CD4-positive, alpha-beta T cell treated with Interleukin-6 for 4 hours (primary cell): Measurements from ENCODE around the gene MSH3.

Source experiments
- DNase-seq: peaks from one replicate; pipeline ENCODE4 v3.0.0-alpha.2; 2020; ENCODE audit warnings: mixed read lengths

MSH3 gene

DNA sequence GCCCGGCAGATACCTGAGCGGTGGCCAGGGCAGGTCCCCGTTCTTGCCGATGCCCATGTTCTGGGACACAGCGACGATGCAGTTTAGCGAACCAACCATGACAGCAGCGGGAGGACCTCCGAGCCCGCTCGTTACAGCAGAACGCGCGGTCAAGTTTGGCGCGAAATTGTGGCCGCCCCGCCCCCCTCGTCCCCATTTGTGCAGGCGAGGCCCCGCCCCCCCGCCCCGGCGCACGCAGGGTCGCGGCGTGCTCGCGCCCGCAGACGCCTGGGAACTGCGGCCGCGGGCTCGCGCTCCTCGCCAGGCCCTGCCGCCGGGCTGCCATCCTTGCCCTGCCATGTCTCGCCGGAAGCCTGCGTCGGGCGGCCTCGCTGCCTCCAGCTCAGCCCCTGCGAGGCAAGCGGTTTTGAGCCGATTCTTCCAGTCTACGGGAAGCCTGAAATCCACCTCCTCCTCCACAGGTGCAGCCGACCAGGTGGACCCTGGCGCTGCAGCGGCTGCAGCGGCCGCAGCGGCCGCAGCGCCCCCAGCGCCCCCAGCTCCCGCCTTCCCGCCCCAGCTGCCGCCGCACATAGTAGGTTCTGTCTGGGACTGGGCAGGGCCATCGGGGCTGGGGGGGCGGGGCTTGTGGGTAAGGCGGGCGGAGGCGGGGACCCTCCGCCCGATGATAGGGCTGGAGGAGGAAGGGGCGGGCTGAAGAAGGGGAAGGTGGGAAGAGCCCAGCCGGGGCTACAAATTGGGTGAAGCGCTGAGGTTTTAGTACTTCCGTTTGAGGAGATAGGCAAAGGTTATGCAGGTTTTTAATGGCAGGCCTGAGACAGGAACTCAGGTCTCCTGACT, at the start of gene MSH3, which contains the start of gene DHFR:
Gene MSH3 (plus strand): TSS at position 262 of the 840 bp plus-strand sequence. CDS start 76 bp downstream, at position 338.
Gene DHFR (minus strand): TSS at position 593 of the 840 bp plus-strand sequence. CDS start 494 bp downstream, at position 99.
- peak; percentile 93 for DNase-seq

DNA sequence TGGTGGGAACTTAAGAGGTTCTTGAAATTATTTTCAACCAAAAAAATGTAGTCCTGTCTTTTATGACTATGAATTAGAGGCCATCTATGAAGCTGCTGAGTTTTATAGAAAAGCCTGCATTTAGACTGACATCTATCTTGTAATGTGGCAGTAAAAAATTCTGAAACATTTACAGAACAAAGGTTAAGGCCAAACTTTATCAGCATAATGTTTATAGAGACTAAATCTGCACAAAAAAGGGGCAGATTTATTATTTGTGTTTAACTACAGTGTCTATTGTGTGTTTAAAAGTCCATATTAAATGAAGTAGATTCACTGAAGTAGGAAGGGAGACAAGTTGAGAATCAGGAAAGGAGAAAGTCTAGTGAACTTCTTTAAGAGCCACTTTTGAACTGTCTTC, 47.1 kb upstream of the MSH3 start:
- DNase-seq = no peak

DNA sequence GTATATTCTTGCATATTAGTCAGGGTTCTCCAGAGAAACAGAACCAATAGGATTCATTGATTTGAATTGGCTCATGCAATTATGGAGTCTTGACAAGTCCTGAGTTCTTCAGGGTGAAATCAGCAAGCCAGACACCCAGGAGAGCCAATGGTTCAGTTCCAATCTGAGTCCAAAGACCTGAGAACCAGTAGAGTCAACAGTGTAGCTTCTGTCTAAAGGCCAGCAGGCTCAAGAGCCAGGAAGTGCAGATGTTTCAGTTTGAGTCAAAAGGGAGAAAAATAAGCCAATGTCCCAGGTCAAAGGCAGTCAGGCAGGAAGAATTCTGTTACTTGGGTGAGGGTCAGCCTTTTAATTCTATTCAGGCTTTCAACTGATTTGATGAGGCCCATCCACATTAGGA, 46.6 kb upstream of the MSH3 start:
- DNase-seq = no peak

DNA sequence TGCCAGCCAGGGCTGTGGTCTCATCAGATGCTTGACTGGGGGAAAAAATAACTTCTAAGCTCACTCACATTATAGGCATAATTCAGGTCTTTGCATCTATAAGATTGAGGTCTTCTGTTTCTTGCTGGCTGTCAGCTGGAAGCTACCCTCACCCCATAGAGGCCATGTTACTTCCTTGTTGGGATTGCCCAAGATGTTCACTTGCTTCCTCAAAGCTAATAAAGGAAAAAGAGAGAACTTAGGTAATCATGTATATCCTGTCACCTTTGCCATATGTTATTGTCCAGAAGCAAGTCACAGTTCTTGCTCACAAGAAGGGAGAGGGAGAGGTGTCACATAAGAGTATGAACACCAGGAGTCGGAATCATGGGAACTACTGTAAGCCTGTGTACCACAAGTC, 45.7 kb upstream of the MSH3 start:
- no peak for DNase-seq

DNA sequence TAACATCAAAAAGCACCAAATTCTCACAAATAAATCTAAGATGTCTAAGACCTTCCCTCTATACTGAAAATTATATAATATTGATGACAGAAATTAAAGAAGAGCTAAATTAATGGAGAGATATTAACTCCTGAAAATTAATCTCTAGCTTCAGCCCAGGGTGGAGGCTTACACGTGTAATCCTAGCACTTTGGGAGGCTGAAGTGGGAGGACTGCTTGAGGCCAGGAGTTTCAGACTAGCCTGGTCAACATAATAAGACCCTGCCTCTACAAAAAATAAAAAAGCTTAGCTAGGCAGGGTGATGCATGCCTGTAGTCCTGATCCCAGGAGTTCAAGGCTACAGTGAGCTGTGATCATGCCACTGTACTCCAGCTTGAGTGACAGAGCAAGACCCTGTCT, 44.8 kb upstream of the MSH3 start:
- no peak for DNase-seq

DNA sequence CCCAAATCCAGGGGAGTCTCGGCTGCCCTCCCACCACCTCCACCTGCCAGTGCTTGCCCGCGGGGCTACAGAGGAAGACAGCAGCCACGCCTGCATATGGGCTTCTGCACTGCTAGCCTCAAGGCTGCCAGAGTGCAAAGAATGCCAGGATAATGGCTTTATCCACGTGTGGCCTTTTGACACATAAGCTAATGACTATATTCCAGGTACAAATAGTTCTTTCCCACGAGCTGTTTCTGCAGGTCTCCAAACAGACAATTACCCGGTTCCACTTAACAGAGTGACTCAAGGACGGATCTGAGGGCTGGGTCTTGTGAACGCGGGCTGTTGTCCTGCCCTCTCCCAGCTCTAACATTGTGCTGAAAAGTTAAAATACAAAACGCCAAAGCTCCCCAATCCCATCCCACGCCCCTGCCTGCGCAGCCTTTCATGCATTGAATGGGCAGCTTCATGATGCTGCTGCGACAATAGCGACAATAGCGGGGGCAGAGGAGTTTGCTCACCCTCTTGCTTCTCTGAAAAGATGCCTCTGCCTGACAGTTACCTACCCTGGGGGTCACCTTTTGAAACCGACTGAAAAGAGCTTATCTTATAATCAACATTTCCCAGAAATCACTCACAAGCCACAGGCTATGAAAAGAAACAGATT, 39.1 kb upstream of the MSH3 start:
- DNase-seq = no peak

DNA sequence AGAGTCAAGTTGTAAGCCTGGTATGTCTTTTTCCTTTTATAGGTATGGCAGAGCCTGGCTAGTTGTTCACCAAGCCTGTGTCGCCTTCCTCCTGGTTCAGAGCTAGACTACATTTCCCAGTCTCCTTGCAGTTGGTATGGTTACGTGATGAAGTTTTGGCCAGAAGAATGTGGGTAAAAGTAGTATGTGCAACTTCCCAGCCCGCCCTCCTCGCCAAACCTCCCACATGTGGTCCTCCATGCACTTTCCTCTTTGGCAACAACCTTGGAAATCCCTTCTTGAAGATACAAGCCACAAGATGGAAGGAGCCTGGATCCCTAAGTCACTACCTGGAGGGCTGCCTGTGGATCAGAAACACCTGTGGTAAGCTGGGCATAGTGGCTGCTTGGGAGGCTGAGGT, 36.0 kb upstream of the MSH3 start:
- DNase-seq = no peak

DNA sequence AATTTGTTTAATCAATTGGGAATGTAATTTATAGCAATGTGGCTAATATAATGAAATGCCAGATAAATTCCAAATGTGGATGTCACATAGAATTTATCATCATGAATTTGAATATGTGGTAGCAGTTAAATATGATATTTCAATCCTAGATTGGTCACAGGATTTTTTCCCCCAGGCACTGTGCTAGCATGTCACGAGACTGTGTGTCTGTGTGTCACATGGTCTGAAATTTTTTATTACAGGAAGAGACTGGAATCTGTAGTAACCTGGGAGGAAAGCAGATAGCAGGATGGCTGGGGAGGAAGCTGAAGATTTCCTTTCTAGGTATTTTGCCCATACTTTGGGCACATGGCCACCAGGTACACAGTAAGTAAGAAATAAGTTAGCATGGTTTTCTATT, 35.4 kb upstream of the MSH3 start:
- no peak for DNase-seq

DNA sequence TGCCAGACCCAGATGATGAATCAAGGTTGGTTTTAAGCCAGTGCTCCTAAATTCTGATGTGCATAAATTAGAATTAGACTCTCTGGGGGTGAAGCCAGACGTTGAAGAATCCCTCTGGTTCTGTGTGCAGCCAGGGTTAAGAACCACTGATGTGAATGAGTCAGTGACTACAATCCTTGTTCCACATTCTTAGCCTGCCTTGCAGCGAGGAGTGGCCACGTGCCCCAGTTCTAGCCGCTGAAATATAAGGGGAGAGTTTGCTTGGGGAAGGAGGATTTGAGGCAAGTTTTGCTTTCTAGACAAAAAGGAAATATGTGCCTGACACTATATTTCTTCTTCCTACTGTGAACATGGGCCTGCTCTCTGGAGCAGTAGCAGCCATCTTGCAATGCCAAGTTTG, 34.2 kb upstream of the MSH3 start:
- DNase-seq = no peak

DNA sequence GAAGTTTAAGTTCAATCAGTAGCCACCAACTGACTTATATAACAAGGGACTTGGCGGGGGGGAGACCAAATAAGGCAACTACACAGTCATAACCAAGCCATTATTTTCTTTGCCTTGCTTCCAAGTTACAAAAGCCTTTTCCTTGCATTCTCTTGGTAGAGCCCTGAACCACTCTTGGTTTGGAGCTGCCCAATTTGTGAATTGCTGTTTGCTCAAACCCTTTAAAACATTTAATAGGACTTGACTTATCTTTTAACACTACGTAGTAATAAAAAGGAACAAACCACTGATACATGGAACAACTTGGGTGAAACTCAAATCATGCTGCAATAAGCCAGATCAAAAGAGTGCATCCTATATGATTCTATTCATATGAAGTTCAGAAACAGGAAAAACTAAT, 31.7 kb upstream of the MSH3 start:
- no peak for DNase-seq

DNA sequence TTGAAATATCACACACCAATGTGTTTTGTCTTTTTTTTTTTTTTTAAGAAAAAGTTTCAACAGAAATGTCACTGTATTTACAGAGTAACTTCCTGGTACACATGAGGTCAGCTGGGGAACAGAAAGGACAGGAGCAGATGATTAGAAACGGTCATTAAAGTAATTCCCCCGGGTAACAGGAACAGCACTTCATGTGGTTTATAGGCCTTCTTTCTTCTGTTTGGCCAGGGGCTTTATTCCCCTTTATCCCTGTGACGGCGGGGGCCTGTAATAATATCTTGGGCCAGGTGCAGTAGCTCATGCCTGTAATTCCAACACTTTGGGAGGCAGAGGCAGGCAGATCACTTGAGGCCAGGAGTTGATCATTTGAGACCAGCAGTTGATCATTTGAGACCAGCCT, 30.5 kb upstream of the MSH3 start:
- DNase-seq = no peak

DNA sequence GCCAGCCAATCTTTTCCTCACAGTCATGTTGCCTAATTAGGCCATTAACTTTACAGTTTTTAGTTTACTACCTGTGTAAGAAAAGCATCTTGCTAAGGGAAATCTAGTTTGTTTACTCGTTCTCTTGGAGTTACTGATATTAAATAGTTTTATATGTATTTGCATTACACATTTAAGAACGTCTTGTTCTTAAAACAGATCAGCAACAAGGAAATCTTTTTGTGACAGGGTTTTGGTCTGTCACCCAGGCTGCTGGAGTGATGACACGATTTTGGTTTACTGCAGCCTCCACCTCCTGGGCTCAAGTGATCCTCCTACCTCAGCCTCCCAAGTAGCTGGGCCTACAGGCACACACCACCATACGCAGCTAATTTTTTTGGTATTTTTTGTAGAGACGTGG, 29.2 kb upstream of the MSH3 start:
- DNase-seq = no peak

DNA sequence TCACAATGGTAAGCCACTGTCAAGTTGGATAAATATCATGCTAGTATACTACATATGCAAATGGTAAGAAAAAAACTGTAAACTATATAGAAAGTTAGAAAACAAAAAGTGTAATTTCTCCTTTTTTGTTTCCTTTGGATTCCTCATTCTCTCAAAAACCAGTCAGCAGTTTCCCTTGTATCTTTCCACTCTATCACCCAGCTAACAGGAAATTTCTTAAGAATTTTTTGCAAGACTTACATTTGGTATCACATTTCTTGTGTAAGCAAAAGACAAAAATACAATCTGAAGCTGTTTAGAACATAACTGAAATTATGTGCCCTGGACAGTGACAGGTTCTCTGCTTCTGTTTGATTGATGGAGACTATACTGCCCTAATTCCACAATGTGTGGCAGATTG, 25.2 kb upstream of the MSH3 start:
- DNase-seq = no peak

DNA sequence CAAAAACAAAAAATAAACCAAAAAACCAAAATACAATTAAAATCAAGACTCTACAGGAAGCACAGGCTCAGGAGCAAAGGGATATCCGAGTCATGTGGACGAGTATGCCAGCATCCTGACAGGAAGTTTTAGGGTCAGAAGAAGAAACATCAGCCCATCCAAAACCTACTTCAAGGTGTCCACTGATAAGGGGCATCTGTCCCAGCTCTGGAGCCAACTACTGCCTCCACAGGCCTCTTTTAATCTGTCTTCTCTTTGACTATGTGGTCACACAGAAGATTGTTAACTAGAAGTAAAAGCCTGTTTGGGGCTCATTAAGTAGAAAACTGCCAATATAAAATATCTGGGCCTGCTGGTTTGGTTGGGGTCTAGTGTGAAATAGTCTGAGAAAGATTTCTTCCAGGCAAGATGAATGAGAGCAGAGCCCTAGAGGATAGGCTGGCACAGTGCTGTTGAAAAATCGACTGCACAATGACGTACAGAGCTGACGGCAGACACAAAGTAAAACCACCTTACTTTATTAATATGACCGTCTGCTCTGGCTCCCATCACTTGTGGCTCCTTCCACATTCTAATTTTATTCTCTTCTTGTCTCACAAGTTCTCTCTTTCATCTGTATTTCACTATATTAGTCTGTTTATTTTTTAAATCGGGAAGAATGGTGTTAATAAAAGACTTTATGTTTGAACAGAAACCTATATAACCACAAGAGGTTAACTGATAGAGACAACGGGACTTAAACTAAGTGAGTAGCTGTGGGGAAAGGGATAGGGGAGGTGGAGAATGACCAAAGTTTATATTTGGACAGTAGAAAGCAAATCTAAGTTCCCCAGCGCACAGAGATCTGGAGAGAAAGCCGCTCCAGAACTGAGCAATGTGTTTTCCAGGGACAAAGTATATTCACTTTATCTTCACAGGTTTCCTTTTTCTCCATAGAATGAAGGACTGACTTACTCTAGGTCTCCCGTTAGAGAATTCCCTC, 22.9 kb upstream of the MSH3 start:
- no peak for DNase-seq

DNA sequence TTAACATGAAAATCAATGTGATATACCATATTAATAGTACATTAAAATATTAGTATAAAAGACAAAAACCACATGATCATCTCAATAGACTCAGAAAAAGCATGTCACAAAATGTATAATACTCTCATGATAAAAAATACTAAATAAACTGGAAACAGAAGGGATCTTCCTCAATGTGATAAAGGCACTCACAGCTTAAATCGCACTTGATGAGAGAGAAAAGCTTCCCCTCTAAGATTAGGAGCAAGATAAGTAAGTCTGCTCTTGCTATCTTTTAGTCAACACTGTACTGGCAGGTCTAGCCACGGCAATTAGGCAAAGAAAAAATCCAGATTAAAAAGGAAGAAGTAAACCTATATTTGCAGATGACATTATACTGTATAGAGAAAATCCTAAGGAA, 21.8 kb upstream of the MSH3 start:
- DNase-seq = no peak

DNA sequence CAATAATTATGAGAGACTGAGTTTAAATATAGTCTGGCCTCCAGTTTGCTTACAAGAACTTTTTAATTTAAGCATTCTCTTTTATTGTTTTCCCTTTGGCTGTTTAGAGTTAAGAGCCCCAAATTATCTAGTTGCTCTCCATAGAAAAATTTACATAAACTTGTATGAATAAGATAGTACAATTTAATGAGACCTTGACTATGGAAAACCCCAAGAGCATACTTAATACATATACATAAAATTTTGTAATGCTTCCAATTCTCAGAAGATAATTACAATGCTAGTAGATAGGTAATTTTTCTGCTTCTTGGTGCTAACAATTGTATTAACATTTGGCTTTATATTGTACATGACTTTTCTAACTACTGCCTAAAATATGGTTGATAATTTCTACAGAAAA, 20.3 kb upstream of the MSH3 start:
- DNase-seq = no peak

DNA sequence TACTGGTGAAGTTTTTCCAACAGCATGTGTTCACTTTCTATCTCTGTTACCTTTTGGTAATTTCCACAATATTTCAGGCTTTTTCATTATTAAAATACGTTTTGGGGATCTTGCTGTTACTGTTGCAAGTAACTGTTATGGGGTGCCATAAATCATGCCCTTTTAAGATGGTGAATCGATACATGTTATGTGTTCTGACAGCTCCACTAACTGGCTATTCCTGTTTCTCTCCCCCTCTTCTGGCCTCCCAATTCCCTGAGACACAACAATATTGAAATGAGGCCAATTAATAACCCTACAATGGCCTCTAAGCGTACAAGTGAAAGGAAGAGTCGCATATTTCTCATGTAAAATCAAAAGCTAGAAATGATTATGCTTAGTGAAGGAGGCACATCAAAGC, 13.1 kb upstream of the MSH3 start:
- DNase-seq = no peak

DNA sequence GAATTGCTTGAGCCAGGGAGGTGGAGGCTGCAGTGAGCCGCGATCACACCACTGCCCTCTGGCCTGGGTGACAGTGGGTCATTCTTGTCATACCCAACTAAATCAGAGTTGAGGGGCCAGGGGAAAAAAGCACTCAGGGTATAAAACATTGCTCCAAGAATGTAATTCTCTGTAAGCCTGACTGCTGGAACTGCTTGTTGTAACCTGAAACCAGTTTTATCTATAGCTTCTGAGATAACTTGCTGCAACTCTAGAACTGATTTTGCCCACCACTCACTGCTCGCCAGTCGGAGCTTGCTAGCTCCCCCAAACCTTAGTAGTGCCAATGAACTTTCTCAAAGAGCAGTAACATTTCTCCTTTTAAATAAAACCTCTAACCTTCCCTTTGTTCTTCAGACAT, 9.6 kb upstream of the MSH3 start:
- DNase-seq = no peak

DNA sequence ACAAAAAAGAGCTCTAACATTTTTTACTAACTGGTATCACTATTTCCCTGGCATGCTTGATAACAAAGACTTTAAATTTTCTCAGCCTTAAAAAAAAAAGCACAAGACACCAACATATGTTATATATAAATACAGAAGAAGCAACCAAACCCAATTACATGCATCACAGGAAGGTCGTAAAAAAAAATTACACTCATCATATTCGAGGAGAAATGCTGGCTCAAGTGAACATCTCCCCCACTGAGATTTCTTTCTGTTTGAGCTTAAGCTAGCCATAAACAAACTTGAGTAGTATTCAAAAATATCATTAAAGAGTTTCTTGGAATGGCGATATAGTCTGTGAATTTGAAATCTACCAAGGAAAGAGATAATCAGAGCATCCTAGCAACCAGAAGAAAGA, 7.5 kb upstream of the MSH3 start:
- DNase-seq = no peak

DNA sequence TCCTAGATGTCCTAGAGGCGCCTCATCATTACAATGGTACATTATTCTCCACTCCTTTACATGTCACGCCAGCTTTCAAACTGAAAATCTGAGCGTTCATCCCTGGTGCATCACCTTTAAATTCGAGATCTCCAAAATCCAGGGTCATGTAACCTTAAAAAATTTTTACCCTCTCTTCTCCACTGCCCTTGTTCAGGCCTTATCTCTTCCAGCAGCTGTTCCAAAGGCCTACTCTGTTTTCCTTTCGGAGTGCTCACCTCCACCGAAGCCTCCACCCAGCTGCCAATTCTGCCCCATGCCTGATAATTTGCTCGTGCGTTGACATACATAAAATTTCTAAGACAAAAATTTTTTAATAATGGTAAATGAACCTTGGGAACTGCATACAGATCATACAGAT, 950 bp upstream of the MSH3 start:
- no peak for DNase-seq

DNA sequence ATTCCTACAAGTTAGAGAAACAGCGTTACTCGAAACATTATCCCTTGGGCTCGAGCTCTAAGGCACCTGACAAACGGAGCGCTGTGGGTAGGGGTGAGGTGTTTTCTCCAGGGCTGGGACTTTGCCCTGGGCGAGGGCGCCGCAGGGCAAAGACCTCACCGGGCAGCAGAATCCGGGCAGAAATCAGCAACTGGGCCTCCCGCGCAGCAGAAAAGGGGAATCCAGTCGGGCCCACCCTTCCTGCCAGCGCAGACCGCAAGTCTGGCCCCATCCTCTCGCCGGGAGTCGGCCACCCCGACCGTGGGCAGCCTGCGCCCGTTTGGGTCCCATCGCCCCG, 430 bp upstream of the MSH3 start:
- DNase-seq = peak; percentile 2

DNA sequence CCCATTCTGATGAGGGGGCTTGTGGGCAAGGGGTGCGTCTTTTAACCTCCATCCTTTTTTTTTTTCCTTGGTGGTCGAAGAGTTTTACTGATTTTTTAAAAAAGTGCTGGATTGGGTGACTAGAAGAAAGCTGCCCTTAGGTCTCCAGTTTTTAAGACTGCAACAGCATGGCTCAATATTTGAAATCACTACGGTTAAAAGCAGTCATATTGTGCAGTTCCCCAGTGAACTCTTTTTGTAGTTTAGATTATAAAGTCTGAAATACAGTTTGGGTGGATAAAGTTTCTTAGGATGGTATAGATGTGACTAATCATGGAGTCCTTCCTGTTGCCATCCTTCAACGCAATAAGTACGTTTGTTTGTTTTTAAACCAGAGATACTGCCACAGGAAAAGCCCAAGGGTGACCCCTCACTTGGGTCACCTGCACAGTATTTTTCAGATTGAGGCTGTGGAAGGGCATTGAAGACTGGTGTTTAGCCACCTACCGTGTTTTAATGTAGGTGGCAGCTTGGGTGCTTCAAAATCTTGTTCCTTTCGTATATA, 851 bp downstream of the MSH3 start:
- no peak for DNase-seq

DNA sequence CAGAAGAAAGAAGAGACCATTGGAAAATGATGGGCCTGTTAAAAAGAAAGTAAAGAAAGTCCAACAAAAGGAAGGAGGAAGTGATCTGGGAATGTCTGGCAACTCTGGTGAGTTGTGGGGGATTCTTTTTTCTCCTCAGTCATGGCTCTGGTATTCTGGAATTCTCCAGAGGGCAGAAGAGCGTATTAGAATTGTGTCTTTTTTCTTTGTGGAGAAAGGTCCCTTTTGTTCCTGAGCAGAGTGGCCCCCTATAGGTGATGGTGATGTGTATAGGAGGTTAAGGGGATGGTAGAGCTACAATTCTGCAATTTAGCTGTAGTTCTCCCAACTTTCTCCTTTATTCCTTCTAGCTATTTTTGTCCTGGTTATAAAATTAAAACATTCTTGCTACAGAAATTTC, 2.0 kb downstream of the MSH3 start:
- no peak for DNase-seq
